ENCODE data around the gene OGFOD3. TPM values are rescaled to one million over a fixed set of nuclear protein-coding genes. Genes with fewer than 3 reads are reported as not detected.

The OGFOD3 gene
- total and polyA plus RNA-seq, 2 experiments from 2014 or later = 9.6 to 24.6 TPM

DNA sequence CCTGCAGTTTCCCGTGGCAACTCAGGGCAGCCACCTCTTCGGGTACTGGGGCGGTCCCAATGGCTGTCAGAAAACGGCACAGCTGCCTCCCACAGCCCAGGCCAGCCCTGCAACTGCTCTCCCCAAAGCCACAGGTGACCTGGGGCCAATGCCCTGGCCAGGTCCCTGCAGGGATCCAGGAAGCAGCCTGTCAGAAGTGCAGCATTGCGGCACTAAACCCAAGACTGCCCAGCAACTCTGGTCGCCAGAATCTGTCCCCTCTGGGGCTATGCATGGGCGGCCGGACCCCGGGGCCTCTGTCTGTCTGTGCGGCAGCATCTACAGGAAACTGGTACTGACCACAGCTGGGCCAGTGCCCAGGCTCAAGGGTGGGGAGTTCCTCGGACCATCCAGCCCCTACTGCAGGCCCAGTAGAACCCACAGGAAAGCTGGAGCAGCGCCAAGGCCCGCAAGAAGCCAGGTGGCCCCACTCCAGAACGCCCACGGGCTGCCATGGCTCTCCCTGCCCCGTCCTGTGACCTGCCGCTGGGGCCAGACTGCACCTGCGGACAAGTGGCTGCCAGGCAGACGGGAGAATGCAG, 26.6 kb upstream of the OGFOD3 start:
- 0 out of 2 replicates have a peak, but pooled peaks cover 3% of the 10 kb centered on the region for H3K79me2 ChIP-seq (replicated peaks; ENCODE audit: insufficient read depth)
- peaks cover 18% of the 10 kb centered on the region for H3K4me1 ChIP-seq (ENCODE audit: insufficient read depth)
- no peak overlapping the region for H2AFZ ChIP-seq
- H3K4me3 ChIP-seq = no peak overlapping the region
- Mint-ChIP-seq H3K36me3 (ENCODE audit: low read depth) (peaks cover 17% of the 10 kb centered on the region), H3K27ac (no peak overlapping the region), H3K4me1 (peaks cover 25% of the 10 kb centered on the region), H3K27me3 (ENCODE audit: insufficient read depth, low read depth, poor library complexity) (peaks cover 17% of the 10 kb centered on the region), H3K4me3 (no peak overlapping the region), H3K9me3 (no peaks in the 10 kb centered on the region)
- no peak for ATAC-seq
- no peaks in the 10 kb centered on the region for H3K27me3 ChIP-seq (ENCODE audit: insufficient read depth)
- no peaks in the 10 kb centered on the region for H3K9me2 ChIP-seq (ENCODE audit: insufficient read depth)
- H3F3A ChIP-seq (replicated peaks; ENCODE audit: low read depth) = peaks cover 3% of the 10 kb centered on the region; the same call in 1 of the 2 replicates
- TF ChIP-seq EZH2 (IDR thresholded peaks at IDR 0.05; ENCODE audit: low read depth, unreplicated experiment) (no peak), STAT1 (IDR thresholded peaks at IDR 0.05; ENCODE audit: unreplicated experiment) (no peak), CREB1 (CRISPR knock-in tag; IDR thresholded peaks at IDR 0.05; ENCODE audit: low read depth) (no peak), POLR2AphosphoS5 (IDR thresholded peaks at IDR 0.05; ENCODE audit: low read depth) (no peak), ZNF114 (CRISPR knock-in tag; IDR thresholded peaks at IDR 0.05) (no peak), ZNF331 (CRISPR knock-in tag; IDR thresholded peaks at IDR 0.05; ENCODE audit: low read depth) (no peak), EZH2phosphoT487 (IDR thresholded peaks at IDR 0.05; ENCODE audit: unreplicated experiment) (no peak), NANOG (IDR thresholded peaks at IDR 0.05; ENCODE audit: borderline replicate concordance) (no peak), JUNB (IDR thresholded peaks at IDR 0.05; ENCODE audit: unreplicated experiment) (no peak)
- TF ChIP-seq, protein P1, sequence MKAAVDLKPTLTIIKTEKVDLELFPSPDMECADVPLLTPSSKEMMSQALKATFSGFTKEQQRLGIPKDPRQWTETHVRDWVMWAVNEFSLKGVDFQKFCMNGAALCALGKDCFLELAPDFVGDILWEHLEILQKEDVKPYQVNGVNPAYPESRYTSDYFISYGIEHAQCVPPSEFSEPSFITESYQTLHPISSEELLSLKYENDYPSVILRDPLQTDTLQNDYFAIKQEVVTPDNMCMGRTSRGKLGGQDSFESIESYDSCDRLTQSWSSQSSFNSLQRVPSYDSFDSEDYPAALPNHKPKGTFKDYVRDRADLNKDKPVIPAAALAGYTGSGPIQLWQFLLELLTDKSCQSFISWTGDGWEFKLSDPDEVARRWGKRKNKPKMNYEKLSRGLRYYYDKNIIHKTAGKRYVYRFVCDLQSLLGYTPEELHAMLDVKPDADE (IDR thresholded peaks at IDR 0.05) = no peak
- TF ChIP-seq, protein P2, sequence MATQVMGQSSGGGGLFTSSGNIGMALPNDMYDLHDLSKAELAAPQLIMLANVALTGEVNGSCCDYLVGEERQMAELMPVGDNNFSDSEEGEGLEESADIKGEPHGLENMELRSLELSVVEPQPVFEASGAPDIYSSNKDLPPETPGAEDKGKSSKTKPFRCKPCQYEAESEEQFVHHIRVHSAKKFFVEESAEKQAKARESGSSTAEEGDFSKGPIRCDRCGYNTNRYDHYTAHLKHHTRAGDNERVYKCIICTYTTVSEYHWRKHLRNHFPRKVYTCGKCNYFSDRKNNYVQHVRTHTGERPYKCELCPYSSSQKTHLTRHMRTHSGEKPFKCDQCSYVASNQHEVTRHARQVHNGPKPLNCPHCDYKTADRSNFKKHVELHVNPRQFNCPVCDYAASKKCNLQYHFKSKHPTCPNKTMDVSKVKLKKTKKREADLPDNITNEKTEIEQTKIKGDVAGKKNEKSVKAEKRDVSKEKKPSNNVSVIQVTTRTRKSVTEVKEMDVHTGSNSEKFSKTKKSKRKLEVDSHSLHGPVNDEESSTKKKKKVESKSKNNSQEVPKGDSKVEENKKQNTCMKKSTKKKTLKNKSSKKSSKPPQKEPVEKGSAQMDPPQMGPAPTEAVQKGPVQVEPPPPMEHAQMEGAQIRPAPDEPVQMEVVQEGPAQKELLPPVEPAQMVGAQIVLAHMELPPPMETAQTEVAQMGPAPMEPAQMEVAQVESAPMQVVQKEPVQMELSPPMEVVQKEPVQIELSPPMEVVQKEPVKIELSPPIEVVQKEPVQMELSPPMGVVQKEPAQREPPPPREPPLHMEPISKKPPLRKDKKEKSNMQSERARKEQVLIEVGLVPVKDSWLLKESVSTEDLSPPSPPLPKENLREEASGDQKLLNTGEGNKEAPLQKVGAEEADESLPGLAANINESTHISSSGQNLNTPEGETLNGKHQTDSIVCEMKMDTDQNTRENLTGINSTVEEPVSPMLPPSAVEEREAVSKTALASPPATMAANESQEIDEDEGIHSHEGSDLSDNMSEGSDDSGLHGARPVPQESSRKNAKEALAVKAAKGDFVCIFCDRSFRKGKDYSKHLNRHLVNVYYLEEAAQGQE (IDR thresholded peaks at IDR 0.05; ENCODE audit: unreplicated experiment) = no peak
- TF ChIP-seq, protein P3, sequence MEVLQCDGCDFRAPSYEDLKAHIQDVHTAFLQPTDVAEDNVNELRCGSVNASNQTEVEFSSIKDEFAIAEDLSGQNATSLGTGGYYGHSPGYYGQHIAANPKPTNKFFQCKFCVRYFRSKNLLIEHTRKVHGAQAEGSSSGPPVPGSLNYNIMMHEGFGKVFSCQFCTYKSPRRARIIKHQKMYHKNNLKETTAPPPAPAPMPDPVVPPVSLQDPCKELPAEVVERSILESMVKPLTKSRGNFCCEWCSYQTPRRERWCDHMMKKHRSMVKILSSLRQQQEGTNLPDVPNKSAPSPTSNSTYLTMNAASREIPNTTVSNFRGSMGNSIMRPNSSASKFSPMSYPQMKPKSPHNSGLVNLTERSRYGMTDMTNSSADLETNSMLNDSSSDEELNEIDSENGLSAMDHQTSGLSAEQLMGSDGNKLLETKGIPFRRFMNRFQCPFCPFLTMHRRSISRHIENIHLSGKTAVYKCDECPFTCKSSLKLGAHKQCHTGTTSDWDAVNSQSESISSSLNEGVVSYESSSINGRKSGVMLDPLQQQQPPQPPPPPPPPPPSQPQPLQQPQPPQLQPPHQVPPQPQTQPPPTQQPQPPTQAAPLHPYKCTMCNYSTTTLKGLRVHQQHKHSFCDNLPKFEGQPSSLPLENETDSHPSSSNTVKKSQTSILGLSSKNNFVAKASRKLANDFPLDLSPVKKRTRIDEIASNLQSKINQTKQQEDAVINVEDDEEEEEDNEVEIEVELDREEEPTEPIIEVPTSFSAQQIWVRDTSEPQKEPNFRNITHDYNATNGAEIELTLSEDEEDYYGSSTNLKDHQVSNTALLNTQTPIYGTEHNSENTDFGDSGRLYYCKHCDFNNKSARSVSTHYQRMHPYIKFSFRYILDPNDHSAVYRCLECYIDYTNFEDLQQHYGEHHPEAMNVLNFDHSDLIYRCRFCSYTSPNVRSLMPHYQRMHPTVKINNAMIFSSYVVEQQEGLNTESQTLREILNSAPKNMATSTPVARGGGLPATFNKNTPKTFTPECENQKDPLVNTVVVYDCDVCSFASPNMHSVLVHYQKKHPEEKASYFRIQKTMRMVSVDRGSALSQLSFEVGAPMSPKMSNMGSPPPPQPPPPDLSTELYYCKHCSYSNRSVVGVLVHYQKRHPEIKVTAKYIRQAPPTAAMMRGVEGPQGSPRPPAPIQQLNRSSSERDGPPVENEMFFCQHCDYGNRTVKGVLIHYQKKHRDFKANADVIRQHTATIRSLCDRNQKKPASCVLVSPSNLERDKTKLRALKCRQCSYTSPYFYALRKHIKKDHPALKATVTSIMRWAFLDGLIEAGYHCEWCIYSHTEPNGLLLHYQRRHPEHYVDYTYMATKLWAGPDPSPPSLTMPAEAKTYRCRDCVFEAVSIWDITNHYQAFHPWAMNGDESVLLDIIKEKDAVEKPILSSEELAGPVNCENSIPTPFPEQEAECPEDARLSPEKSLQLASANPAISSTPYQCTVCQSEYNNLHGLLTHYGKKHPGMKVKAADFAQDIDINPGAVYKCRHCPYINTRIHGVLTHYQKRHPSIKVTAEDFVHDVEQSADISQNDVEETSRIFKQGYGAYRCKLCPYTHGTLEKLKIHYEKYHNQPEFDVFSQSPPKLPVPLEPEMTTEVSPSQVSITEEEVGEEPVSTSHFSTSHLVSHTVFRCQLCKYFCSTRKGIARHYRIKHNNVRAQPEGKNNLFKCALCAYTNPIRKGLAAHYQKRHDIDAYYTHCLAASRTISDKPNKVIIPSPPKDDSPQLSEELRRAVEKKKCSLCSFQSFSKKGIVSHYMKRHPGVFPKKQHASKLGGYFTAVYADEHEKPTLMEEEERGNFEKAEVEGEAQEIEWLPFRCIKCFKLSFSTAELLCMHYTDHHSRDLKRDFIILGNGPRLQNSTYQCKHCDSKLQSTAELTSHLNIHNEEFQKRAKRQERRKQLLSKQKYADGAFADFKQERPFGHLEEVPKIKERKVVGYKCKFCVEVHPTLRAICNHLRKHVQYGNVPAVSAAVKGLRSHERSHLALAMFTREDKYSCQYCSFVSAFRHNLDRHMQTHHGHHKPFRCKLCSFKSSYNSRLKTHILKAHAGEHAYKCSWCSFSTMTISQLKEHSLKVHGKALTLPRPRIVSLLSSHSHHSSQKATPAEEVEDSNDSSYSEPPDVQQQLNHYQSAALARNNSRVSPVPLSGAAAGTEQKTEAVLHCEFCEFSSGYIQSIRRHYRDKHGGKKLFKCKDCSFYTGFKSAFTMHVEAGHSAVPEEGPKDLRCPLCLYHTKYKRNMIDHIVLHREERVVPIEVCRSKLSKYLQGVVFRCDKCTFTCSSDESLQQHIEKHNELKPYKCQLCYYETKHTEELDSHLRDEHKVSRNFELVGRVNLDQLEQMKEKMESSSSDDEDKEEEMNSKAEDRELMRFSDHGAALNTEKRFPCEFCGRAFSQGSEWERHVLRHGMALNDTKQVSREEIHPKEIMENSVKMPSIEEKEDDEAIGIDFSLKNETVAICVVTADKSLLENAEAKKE (CRISPR knock-in tag; IDR thresholded peaks at IDR 0.05) = no peak
- TF ChIP-seq, protein P4, sequence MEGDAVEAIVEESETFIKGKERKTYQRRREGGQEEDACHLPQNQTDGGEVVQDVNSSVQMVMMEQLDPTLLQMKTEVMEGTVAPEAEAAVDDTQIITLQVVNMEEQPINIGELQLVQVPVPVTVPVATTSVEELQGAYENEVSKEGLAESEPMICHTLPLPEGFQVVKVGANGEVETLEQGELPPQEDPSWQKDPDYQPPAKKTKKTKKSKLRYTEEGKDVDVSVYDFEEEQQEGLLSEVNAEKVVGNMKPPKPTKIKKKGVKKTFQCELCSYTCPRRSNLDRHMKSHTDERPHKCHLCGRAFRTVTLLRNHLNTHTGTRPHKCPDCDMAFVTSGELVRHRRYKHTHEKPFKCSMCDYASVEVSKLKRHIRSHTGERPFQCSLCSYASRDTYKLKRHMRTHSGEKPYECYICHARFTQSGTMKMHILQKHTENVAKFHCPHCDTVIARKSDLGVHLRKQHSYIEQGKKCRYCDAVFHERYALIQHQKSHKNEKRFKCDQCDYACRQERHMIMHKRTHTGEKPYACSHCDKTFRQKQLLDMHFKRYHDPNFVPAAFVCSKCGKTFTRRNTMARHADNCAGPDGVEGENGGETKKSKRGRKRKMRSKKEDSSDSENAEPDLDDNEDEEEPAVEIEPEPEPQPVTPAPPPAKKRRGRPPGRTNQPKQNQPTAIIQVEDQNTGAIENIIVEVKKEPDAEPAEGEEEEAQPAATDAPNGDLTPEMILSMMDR (conservative IDR thresholded peaks at IDR 0.05; ENCODE audit: low read depth in 2 of 2) = no peak
- no peaks in the 10 kb centered on the region for H3K36me3 ChIP-seq (ENCODE audit: insufficient read depth)
- H3K27ac ChIP-seq (ENCODE audit: low read depth) = no peak overlapping the region
- no peaks in the 10 kb centered on the region; the same call in 1 of the 2 replicates for H4K20me1 ChIP-seq (replicated peaks; ENCODE audit: insufficient read depth)
- no peak for DNase-seq (ENCODE audit: low spot score)
- no peak overlapping the region for H3K4me2 ChIP-seq
